K562 treated with DMSO at 1 percent for 48 hours (cell line): ENCODE data around the gene NOL11. TPM values are rescaled to one million over a fixed set of nuclear protein-coding genes. Genes with fewer than 3 reads are reported as not detected.

Experiments
- total RNA-seq: library from RNA; unstranded; fragments of 300-600 nt; gene quantifications from 2 replicates; pipeline ENCODE4 v1.2.3, GENCODE V29; 2022; ENCODE audit warnings: low replicate concordance; ENCODE audit errors: extremely low read depth

NOL11 gene
- not detected in 2 replicates for total RNA-seq

GRCh38 chr17:67717624-67718324 lies at the start of gene NOL11:
Gene NOL11 (plus strand): TSS chr17:67717936. CDS start chr17:67717948, 12 bp downstream.

Other genes with a start within 250 kb of the NOL11 start
- gene BPTF, start 107.6 kb downstream of the NOL11 start, total RNA-seq, result not detected in 2 replicates